HG03139 (cell line): ENCODE results near the gene COL11A2.

ENCODE experiments used
- ATAC-seq: cut with Tn5 transposase; IDR thresholded peaks from one replicate; pipeline ENCODE4 v1.9.1; 2021; ENCODE audit not compliant: unreplicated experiment

The COL11A2 gene

GRCh38 chr6:33172688-33173534 is 19.4 kb downstream of the COL11A2 start:
- no peak for ATAC-seq

DNA sequence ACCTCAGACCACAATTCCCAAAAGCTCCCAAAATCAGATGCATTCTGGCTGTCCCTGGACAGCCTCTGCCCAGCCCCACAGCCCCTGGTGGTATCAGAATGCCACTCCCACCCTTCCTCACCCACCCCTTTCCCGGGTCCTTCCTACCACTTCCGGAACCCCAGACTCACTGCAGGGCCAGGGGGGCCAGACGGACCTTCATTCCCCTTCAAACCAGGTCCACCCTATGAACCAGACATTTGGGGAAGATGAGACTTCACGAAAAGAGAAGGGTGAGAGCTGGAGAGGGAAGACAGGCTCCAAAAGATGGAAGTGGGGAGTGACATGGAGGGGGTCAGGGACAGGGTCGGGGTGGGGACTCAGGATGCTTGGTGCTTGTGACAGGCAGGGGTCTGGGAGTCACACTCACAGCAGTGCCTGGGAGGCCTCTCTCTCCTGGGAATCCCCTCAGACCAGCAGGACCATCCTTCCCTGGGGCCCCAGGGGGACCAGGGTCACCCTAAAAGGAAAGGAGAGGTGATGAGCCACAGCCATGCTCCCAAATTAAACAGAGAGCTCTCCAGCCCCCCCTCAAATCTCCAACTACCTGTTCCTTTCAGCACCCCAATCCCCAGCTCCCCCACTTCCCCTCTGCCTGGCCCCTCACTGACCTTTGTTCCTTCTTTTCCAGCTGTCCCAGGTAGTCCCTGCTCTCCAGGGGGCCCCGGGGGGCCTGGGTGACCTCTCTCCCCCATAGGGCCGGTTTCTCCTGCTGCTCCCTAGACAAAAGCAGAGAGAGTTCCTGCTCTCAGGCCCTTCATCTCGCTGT is 20.2 kb downstream of the COL11A2 start:
- no peak for ATAC-seq

- no peak for ATAC-seq
Measured at GRCh38 chr6:33171016-33171879, 21.0 kb downstream of the COL11A2 start.

DNA sequence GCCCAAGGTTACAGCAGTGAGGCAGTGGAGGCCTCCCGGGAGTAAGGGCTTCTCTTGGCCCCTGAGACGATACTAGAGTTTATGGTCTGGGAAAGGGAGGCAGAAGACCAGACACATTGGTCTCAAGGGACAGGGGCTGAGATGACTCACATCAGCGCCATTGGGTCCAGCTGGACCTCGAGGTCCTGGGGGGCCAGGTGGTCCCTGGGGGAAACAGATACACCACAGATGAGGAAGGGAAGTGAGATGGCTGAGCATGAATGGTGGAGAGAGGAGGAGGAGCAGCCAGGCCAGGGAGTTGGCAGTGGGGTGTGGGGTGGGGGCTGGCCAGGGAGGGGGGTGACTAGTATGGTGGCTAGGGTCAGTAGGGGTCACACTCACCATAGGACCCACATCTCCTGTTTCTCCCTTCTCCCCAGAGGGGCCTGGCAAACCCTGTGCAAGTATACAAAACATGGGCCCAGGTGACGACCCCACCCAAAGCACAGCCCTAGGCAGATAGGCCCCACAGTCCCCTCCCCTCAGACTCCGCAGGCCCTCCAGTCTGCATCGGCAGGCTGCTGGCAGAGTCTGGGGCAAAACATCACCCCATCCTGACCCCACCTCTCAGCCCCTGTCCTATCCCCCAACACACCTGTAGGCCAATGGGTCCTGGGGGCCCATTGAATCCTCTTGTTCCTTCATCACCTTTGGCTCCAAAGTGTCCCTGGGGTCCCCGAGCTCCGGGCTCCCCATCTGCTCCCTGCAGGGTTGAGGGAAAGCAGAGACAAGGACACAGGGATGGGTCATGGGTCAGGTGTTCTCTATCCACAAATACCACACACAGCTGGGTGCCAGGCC is 21.9 kb downstream of the COL11A2 start:
- no peak for ATAC-seq

- ATAC-seq = no peak
Measured at GRCh38 chr6:33169291-33170175, 22.7 kb downstream of the COL11A2 start.

- no peak for ATAC-seq
Measured at GRCh38 chr6:33168639-33169038, 23.6 kb downstream of the COL11A2 start.

GRCh38 chr6:33168284-33168601 is 24.0 kb downstream of the COL11A2 start:
- no peak for ATAC-seq

- ATAC-seq = no peak
Measured at GRCh38 chr6:33167374-33168283, 24.6 kb downstream of the COL11A2 start.

- ATAC-seq = no peak
Measured at GRCh38 chr6:33166811-33167210, 25.5 kb downstream of the COL11A2 start.

GRCh38 chr6:33166363-33166762 is 25.9 kb downstream of the COL11A2 start:
- ATAC-seq = no peak

DNA sequence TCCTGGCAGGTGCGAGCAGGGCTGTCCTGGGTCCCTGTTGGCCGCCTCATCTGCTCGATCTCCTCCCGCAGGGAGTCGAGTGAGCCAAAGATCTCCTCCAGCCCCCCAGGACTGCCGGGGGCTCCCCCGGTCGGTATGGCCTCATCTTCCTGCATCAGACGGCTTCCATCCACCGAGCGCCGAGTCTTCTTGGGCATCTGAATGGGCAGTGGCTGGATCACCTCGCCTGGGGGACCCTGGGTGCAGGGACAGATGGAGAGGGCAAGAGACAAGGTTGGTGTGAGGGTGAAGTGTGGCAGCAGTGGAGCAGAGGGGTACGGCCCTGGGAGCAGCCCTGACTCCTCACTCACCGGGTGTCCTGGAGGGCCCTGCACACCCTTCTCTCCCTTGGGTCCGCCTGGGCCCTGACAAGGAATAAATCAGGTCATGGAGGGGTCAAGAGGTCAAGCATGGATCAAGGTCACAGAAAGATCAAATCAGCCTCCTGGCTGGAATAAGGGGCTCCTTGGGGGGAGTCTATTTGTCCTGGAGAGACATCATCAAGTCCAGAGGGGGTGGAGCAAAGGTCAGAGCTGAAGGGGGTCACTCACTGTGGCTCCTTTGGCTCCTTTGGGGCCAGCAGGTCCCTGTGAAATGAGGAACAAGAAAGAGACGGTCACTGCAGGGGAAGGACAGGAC is 26.5 kb downstream of the COL11A2 start:
- no peak for ATAC-seq

GRCh38 chr6:33164665-33165373 is 27.4 kb downstream of the COL11A2 start:
- ATAC-seq = no peak

DNA sequence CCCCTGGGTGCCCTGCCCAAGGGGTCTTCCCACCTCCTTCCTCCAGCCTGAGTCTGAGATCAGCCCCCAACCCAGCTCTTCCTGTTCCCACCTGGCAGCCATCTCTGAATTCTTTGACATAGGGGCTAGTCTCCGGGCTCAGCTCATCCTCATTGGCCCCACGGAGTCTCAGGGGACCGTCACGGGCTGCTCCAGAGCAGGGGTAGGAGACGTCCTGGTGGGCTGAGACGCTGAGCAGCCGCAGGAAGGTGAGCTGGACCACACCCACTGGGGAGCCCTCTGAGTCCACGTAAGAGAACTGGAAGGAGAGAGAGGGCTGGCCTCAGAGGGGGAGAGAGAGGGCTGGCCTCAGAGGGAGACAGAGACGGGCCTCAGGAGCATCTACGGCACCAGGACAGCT is 28.1 kb downstream of the COL11A2 start:
- no peak for ATAC-seq

DNA sequence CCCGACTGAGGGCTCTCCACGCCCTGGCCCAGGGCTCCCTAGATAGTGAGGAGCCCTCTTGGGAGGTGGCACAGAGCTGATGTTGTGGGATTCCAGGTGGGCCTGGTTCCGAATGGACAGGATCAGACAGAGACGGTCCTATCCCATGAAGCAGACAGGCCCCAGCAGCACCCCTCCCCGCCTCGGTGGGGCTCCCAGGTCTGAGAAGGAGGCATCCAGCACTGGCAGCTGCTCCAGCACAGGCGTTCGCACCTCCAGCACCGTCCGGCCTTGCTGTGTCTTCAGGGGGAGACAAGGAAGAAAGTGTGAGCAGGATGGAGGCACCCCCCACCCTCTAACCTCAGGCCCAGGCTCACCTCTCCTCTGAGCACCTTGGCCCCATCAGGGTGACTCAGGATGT is 28.7 kb downstream of the COL11A2 start:
- no peak for ATAC-seq

DNA sequence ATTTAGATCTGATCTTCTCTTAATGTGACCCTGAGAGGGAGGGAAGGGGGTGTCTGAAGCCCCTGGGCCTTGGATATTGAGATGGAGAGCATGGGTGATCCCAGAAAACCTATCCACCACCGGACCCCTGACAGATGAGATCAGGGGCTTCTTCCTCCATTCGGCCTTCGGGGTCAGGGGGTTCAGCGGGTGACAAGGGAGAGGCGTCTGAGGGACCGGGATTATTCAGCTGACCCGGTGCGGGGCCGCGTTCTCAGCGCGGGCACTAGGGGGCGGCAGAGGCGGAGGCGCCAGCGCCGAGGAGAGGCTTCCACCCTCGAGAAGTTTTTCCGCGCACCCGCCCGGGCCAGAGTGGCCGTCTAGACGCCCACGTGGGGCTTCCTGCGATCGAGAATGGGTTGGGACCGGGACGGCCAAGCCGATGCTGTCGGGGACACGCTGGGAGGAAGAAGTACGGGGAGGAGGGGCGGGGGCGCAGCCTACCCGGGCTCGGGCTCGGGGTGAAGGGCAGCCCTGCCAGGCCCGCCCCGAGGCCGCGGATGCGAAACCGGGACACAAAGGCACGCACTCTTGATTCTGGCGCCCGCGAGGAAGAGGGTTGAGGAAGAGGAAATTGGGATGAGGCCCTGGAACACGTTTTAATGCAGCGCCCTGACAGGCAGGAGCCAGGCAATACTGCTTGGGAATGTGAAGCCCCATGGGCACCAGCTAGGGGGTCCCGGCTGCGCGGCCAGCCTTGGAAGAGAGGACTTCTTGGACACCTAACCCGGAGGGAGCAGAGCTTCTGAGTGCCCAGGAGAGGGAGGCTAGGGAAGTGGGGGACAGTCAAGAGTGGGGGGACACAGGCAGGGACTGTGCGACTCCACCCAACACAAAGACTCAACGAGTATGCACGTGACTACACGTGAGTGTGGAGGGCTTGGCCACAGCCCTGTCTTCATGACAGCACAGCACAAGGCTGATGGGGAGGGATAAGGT is 30.6 kb downstream of the COL11A2 start:
- no peak for ATAC-seq

GRCh38 chr6:33160728-33161344 is 31.4 kb downstream of the COL11A2 start:
- ATAC-seq = no peak
